H1 (cell line): Measurements from ENCODE around the gene TXNRD3. TPM values are rescaled to one million over a fixed set of nuclear protein-coding genes. Genes with fewer than 3 reads are reported as not detected.

Experiments
- SAP30 ChIP-seq: fragments of 300-600 bp; sonication (generic); IDR thresholded peaks from 2 replicates; pipeline ENCODE4 v1.7.1; 2012; ENCODE audit warnings: low read length, moderate library complexity, mild to moderate bottlenecking, inconsistent platforms; ENCODE audit not compliant: insufficient read depth, insufficient replicate concordance
- polyA plus RNA-seq, 7 experiments: library from polyadenylated mRNA; depleted of rRNA in 3 of 7; stranded (reverse) in 5 of 7; unstranded in 2 of 7; fragments of >200 nt in 5 of 7; fragments of 200-250 nt in 2 of 7; gene quantifications; 1 replicate in 5 of 7; 2 replicates in 1 of 7; 4 replicates in 1 of 7; pipeline versions ENCODE4 v1.2.1 to v1.2.3, GENCODE V29; 2011 to 2013; ENCODE audit warnings: missing spikeins in 2 of 7, mixed read lengths in 2 of 7
- total RNA-seq: library from RNA; stranded (reverse); fragmentation: NEBNext Ultra II Directional; extraction: Animal tissue kit (Norgen Biotek cat#: 25700); gene quantifications from 2 replicates; pipeline ENCODE4 v1.2.1, GENCODE V29; 2021

Gene TXNRD3
- total and polyA plus RNA-seq, 2 of the 8 experiments (the other 6 are each of a cell fraction or from before 2014, with no cell fraction given), result 3.4 to 4.3 TPM

- no peak for TF ChIP-seq SAP30
Measured at GRCh38 chr3:126649556-126650092, 5.3 kb downstream of the TXNRD3 start (continued).
